HG03103 (cell line): ENCODE results near the gene ZNF621.
"Not testable (repeated sequence)": the region's sequence is repeated elsewhere in the genome, so short reads cannot be mapped to it uniquely, and the experiment has no call there.

Experiments
- ATAC-seq: cut with Tn5 transposase; IDR thresholded peaks from one replicate; pipeline ENCODE4 v1.9.1; 2021; ENCODE audit warnings: low read depth; ENCODE audit not compliant: unreplicated experiment

Gene ZNF621

GRCh38 chr3:40532252-40532651 lies 7.5 kb downstream of the ZNF621 start:
- ATAC-seq = no peak

GRCh38 chr3:40534283-40534682 lies 9.5 kb downstream of the ZNF621 start:
- ATAC-seq = no peak

- ATAC-seq = no peak
These were observed 22.1 kb downstream of the ZNF621 start for GRCh38 chr3:40546816-40547215.

- ATAC-seq = no peak
These were observed 25.4 kb downstream of the ZNF621 start for GRCh38 chr3:40550167-40550566.

GRCh38 chr3:40557575-40558161 lies 32.9 kb downstream of the ZNF621 start:
- ATAC-seq = no peak

- ATAC-seq = not testable (repeated sequence)
These were observed 37.7 kb downstream of the ZNF621 start for GRCh38 chr3:40562482-40562881.

GRCh38 chr3:40565629-40566028 lies 40.9 kb downstream of the ZNF621 start:
- not testable (repeated sequence) for ATAC-seq

GRCh38 chr3:40566694-40567093 lies 41.9 kb downstream of the ZNF621 start:
- no peak for ATAC-seq

- ATAC-seq = no peak
These were observed 47.8 kb downstream of the ZNF621 start for GRCh38 chr3:40572588-40572987.

- no peak for ATAC-seq
These were observed 49.3 kb downstream of the ZNF621 start for GRCh38 chr3:40574050-40574449.

- no peak for ATAC-seq
These were observed 49.9 kb downstream of the ZNF621 start for GRCh38 chr3:40574661-40575060.

- ATAC-seq = no peak
These were observed 51.6 kb downstream of the ZNF621 start for GRCh38 chr3:40576396-40576795.

- no peak for ATAC-seq
These were observed 55.8 kb downstream of the ZNF621 start for GRCh38 chr3:40580494-40581091.

- ATAC-seq = no peak
These were observed 56.4 kb downstream of the ZNF621 start for GRCh38 chr3:40581166-40581565.

- ATAC-seq = no peak
These were observed 57.8 kb downstream of the ZNF621 start for GRCh38 chr3:40582401-40583027.

GRCh38 chr3:40583691-40584090 lies 58.9 kb downstream of the ZNF621 start:
- ATAC-seq = no peak

- no peak for ATAC-seq
These were observed 59.9 kb downstream of the ZNF621 start for GRCh38 chr3:40584625-40585189.

GRCh38 chr3:40585381-40586016 lies 60.7 kb downstream of the ZNF621 start:
- ATAC-seq = no peak

GRCh38 chr3:40586901-40587300 lies 62.1 kb downstream of the ZNF621 start:
- ATAC-seq = no peak

GRCh38 chr3:40588406-40588805 lies 63.6 kb downstream of the ZNF621 start:
- ATAC-seq = no peak
